Fibroblast of skin of scalp (primary cell): Measurements from ENCODE around the gene TFDP2. TPM values are rescaled to one million over a fixed set of nuclear protein-coding genes. Genes with fewer than 3 reads are reported as not detected.
"Not testable (repeated sequence)": the region's sequence is repeated elsewhere in the genome, so short reads cannot be mapped to it uniquely, and the experiment has no call there.

Source experiments
- DNase-seq: peaks from one replicate; pipeline ENCODE4 v3.0.0-alpha.2; 2013
- polyA plus RNA-seq, 2 experiments: library from polyadenylated mRNA; unstranded; fragments of 120-200 nt; gene quantifications; one replicate each; pipeline ENCODE4 v1.2.1, GENCODE V29; 2013; ENCODE audit not compliant: insufficient read length in 2 of 2

Gene TFDP2, protein sequence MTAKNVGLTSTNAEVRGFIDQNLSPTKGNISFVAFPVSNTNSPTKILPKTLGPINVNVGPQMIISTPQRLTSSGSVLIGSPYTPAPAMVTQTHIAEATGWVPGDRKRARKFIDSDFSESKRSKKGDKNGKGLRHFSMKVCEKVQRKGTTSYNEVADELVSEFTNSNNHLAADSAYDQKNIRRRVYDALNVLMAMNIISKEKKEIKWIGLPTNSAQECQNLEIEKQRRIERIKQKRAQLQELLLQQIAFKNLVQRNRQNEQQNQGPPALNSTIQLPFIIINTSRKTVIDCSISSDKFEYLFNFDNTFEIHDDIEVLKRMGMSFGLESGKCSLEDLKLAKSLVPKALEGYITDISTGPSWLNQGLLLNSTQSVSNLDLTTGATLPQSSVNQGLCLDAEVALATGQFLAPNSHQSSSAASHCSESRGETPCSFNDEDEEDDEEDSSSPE
- 17.4 TPM for polyA plus RNA-seq (2013, experiment 1 of 2; ENCODE audit: insufficient read length)
- polyA plus RNA-seq (2013, experiment 2 of 2; ENCODE audit: insufficient read length): 18.2 TPM

DNA sequence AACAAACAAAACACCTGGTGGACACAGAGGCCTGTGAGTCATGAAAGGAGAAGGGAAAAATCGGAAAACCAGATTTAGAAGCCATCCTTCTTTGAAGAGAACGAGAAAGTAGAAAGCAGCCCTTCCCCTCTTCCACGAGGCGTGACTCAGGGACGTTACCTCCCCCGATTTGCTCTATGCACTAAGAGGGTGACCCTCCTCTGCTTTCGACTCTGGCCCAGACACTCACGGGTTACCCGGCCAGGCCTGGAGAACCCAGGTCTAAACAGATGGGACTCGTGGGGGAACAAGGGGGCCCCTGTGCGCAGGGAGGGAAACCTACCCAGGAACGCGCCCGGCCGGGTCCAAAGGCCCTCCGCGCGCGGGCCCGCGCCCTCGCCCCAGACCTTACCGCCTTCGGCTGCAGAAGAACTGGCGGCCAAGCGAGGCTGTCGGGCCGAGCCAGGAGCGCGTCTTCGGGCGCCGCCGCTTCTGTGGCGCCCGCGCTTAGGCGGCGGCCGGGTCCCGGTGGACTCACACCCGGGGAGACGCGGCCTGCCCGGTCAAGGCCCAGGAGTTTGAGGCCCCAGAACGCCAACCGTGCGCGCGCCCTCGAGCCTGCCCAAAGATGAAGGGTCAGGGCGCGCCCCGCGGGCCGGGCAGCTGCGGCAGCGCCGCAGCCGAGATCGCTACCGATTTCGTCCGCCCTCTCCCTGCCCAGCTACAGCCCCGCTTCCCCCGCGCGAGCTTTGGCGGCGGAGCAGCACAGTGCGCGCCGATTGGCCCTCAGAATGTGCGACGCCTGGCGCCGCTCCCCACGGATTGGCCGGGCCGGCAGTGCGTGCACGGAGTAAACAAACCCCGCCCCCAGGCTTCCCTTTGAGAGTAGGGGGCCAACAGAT is at the start of gene TFDP2:
Gene TFDP2, minus strand, starts transcription at position 753 of the 881 bp plus-strand sequence. CDS start 47,795 bp downstream, outside the sequence.
- peak; percentile 88 for DNase-seq

DNA sequence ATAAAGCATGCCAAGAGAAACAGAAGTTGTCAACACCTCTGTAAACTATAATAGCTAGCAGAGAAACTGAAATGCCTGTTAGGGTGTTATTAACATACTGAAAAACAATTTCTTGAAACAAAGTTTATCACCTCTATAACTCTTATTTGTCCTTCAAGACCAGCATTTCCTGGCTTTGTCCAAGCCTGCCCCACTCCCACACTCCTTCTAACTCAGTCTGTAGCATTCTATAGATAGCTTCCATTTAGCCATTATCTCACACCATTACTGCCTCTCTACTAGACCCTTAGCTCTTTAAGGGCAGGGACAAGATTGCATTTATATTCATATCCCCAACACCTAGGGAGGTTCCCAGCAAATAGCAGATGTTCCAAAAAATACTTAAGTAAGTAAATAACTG is 39.5 kb upstream of the TFDP2 start:
- DNase-seq: no peak

DNA sequence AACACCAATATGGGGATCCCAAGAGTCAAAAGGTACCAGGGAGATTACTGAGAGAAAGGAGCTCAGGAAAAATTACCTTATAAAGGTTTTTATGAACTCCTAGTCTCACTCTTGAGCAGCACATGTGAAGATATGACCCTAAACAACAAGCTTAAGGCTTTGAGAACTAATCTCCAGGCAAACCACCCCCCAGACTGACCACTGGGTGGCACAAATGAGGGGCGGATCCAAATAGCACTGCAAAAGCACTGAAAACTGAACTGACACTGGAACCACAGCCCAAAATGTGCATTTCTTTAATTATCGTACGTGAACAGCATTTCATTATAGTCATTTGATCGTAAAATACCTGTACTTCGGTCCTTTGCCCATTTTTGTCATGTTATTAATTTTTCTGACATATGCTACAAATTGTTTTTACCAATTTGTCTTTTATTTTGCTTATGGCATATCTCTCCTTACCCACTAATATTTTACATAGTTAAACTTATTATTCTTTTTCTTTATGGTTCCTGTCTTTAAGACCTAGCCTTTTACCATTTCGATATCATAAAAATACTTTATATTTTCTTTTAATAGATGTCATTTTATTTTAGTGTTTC is 31.5 kb upstream of the TFDP2 start:
- DNase-seq: peak; percentile 42

DNA sequence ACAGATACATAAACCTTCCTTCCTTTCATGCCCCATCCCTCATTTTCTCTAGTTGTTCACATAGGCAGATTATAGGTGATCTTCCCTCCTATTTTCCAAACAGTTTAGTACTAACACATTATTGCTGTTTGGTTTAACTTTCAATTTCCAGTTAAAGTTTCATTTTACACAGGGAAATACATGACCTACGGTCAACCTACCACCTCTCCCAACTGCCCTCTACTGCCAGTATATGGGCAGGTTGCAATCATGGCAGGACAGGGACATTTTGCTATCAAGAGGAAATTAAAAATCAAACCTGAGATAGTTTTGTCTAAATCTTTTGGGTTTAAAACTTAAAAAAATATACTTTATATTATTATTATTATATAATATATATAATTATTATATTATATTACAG is 26.1 kb upstream of the TFDP2 start:
- no peak for DNase-seq

DNA sequence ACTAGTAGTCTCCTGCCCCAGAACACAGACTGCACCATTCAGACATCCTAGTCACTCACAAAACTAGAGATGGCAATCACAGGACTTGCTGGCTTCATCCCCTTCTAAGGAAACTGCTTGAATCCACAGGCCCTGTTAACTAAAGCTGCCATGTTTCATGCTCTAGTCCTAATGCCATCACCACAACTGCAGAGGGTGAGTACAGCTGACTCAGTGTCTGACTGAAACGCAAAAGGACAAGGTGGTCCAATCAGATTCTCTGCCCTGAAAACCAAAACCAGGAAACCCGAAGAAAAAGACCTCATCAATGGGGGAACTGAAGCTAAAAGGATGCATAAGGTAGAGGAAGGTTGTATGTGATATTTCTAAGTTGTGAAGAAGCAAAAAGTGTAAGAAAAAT is 25.2 kb upstream of the TFDP2 start:
- DNase-seq: no peak

DNA sequence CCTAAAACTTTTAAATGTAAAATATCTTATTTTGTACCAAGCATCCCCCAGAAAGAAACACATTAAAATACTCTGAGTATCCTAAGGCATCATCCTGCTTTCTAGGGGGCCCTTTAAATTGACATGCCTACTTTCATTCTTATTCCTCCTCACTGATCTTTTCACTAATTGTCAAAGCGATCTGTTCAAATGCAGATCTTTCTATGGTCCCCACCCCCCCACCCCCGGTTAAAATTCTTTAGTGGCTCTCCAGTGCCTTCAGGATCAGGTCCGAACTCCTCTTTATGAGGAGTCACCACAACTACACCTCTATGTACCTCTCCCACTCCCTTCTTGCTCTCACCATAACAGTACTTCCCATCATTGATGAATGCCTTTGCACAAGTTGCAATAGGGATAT is 19.2 kb upstream of the TFDP2 start:
- no peak for DNase-seq

DNA sequence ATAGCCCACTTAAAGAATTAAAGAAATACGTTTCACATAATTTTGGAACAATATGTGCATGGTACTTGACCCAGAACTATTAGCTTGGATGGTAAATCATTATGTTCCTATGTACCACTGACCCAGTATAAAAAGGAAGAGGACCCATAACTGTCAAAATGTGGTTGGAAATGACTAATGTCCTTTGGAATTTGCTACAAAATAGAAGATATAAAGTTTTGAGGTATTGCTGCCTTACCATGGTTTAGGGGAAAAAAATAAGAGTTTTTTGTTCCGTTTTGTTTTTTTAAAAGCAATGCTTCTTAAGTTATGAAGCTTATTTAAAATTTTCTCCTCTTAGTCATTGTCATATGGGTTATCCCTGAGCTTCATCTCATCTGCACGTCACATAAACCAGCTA is 15.8 kb upstream of the TFDP2 start:
- peak; percentile 37 for DNase-seq

DNA sequence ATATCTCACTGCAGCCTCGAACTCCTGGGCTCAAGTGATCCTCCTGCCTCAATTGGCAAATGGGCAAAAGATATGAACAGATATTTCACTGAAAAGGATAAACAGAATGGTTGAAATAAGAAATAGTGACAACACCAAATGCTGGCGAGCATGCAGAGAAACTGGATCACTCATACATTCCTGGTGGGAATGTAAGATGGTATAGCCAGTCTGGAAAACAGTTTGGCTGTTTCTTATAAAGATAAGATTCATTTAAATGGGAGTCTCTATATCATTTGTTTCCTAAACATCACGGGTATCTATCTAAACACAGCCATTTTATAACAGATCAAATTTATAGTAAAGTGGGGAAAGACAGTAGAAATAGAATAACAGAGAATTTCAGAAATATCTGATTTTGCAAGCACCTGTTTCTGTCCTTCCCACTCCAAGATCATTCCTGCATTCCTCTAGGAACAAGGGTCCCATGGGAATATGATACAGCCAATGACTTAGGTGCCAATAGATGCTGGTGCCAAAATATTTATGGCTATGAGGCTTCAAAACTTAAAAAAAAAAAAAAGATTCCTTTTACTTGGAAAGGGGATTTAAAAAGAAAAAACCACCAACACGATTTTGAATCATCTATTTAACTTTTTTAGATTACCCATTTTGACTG is 9.9 kb upstream of the TFDP2 start:
- DNase-seq: no peak

DNA sequence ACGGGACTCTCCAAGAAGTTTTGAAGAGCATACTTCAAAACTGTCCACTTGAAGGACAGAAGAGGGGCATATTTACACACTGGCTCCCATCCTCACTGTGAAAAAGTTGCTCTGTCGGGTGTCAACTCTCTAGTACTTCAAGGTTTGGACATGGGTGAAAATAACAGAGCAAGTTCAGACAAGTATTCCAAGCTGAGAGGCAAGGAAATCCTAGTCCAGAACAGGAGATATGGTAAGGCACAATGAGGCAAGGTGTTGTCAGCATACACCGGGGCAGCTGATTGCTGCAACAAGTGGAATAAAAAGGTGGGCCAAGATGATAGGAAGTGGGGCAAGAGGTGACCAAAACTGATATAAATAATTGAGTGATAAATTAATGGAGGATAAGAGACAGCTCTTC is 4.8 kb upstream of the TFDP2 start:
- no peak for DNase-seq

DNA sequence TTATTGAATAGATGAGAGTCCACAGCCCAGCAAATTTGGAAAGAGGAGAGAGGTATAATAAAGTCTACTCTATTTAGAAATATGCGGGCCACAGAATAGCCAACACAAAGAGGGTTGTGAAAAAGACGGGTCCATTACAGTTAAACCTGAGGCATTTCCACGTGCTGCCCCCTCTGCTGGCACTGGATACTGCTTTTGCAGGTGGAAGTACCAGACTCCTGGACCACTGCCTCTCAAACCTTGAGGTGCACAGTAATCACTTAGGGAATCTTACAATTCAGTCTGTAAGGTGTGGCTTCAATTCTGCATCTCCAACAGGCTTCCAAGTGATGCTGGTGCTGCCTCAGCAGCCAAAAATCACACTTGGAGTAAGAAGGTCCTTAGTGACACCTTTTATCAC is 3.0 kb upstream of the TFDP2 start:
- DNase-seq: no peak

DNA sequence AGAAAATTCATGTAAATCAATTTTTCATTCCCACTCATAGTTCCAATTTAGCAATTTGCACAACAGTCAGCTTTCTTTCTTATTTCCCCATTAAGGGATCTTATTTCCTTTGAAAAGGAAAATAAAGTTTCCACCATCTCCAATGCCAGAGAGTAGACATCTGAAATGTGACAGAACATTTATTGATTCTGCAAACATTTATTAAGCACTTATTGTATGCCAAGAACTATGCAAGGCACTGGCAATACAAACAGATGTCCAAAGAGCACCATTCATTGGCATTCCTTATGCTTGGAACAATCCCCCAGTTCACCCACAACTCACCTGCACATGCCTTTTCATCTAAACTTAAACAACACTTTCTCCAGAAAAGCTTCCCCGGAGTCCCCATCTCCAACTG is 2.5 kb upstream of the TFDP2 start:
- DNase-seq: no peak

DNA sequence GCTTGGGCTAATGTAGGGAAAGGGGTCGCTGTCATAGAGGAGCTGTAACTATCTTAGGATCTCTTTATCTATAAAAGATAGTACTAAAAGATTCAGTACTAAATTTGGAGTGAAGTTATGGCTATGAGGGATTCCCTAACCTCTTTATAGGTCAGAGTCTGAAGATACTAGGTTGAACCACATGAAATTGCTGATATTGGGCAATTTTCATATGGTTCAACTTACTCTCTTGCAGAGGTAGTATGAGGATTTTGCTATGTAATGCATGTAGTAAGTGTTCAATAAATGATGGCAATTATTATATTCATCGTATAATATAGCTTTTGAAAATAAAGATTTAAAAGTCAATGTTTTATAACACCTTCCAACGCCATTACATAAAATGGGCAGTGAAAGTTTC is 1.9 kb upstream of the TFDP2 start:
- no peak for DNase-seq

DNA sequence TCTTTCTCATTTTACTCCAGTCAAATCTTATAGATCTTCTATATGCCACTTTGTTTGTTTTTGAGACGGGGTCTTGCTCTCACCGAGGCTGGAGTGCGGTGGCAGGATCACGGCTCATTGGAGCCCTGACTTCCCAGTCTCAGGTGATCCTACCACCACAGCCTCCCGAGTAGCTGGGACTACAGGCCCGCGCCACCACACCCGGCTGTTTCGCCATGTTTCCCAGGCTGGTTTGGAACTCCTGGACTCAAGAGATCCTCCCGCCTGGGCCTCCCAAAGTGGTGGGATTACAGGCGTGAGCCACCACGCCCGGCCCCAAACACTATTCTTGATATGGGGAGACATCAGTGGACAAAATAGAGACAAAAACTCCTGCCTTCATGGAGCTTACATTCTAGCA is 927 bp upstream of the TFDP2 start:
- DNase-seq: no peak

DNA sequence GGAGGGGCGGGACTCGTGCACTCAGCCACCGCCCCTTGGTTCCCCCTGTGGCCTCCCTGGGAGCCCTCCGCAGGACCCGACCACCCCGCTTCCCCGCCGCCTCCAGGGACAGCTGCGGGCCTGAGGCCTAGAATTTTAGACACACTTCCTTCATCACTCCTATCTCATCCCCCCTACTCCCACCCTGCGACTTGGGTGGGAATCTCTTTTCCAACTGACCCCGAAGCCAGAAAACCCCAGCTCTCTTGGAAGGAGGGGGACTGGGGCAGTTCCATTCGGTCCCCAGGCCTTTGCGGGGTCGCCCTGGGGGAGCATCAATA is 289 bp upstream of the TFDP2 start:
- DNase-seq: no peak

DNA sequence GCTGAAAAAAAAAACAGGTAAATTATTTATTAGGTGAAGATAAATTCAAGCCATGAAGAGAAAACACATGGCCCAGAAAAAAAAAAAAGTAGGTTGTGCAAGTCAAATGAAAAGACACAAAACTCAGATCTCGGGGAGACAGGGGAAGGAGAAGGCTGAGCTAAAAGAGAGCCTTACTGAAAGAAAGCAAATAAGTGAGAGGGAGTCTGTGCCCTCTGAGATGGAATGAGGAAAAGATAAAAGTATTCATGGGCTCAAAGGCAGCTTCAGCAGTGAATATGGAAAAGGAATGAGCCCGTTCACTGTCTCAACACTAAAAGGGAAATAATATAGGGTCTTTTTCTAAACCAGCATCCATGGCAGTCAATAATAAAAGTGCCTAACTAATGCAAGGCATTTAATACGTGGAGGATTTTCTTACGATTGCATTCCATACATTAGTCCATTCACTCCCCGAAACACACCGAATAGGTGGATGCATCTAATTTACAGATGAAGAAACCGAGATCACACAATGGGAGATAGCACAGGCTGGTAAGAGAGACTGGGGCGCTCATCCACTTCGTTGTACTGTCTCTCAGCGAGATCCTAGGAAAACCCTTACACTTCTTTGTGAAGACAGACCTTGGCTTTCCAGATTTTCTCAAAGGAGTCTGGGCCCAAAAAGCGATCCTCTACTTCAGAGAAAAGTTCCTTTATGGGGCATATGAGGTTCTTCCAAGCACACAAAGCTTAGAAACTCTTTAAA is 1.1 kb downstream of the TFDP2 start:
- DNase-seq: no peak

DNA sequence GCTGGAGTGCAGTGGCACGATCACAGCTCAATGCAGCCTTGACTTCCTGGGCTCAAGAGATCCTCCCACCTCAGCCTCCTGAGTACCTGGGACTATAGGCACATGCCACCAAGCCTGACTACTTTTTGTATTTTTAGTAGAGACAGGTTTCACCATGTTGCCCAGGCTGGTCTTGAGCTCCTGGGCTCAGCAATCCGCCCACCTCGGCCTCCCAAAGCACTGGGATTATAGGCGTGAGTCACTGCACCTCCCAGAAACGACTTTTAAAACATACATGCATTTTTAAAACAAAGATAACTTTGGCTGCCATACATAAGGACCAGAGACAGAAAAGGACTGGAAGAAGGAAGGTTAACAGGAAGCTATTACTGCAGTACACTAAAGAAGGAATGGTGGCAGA is 4.8 kb downstream of the TFDP2 start:
- DNase-seq: not testable (repeated sequence)

DNA sequence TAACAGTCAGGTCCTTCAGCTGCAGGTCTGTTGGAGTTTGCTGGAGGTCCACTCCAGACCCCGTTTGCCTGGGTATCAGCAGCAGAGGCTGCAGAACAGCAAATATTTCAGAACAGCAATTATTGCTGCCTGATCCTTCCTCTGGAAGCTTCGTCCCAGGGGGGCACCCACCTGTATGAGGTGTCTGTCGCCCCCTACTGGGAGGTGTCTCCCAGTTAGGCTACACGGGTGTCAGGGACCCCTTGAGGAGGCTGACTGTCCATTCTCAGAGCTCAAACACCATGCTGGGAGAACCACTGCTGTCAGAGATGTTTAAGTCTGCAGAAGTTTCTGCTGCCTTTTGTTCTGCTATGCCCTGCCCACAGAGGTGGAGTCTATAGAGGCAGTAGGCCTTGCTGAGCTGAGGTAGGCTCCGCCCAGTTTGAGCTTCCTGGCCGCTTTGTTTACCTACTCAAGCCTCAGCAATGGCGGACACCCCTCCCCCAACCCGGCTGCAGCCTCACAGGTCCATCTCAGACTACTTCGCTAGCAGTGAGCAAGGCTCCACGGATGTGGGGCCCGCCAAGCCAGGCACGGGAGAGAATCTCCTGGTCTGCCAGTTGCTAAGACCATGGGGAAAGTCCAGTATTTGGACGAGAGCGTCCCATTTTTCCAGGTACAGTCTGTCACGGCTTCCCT is 8.6 kb downstream of the TFDP2 start:
- not testable (repeated sequence) for DNase-seq

DNA sequence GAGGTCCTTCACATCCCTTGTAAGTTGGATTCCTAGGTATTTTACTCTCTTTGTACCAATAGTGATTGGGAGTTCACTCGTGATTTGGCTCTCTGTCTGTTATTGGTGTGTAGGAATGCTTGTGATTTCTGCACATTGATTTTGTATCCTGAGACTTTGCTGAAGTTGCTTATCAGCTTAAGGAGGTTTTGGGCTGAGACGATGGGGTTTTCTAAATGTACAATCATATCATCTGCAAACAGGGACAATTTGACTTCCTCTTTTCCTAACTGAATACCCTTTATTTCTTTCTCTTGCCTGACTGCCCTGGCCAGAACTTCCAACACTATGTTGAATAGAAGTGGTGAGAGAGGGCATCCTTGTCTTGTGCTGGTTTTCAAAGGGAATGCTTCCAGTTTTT is 12.3 kb downstream of the TFDP2 start:
- not testable (repeated sequence) for DNase-seq

DNA sequence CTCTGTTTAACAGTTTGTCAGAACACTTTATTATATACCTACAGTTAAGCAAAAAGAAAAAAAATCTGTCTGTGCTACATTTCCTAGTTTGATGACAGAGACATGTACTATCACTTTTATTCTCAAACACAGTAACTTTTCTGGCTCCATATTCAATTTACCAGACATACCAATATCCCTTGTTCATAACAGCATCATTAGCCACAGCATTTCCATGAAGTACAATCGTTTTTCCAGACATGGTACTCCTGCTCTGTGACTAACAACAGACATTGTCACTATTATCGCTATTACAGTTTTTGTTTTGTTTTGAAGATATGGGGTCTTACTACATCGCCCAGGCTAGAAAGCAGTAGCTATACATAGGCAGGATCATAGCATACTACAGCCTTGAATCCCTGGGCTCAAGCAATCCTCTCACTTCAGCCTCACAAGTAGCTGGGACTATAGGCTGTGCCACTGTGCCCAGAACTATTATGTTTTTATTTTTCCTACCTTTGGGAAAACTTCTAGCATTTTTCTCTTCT is 14.5 kb downstream of the TFDP2 start:
- DNase-seq: no peak

DNA sequence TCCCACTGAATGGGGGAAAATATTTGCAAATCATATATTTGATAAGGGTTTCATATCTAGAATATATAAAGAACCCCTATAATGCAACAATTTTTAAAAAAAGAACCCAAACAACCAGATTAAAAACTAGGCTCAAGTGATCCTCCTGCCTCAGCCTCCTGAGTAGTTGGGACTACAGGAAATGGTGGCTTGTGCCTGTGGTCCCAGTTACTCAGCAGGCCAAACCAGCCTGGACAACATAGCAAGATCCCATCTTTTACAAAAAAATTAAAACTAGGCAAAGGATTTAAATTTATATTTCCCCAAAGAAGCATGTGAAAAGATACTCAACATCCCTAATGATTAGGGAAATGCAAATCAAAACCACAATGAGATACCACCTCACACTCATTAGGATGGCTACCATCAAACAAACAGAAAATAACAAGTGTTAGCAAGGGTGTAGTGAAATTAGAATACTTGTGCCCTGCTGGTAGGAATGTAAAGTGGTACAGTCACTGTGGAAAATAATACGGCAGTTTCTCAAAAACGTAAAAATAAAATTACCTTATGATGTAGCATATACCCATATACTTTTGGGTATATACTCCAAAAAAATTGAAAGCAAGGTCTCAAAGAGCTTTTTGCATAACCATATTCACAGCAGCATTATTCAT is 19.7 kb downstream of the TFDP2 start:
- DNase-seq: no peak
